Natural killer cell (primary cell): Measurements from ENCODE around the gene DAB2IP. TPM values are rescaled to one million over a fixed set of nuclear protein-coding genes. Genes with fewer than 3 reads are reported as not detected.

Experiments used
- ATAC-seq, 3 donors: fragments of 150-1000 bp in 2 of 3; fragments of 200-7000 bp in 1 of 3; cut with Tn5 transposase; 1 replicate in 1 of 3; 2 replicates in 2 of 3; pipeline ENCODE4 v1.10.0; 2021; ENCODE audit warnings: mild to moderate bottlenecking in 2 of 3, moderate library complexity in 2 of 3
- DNase-seq, 2 donors: peaks; one replicate each; pipeline versions ENCODE4 v3.0.0 to v3.0.0-alpha.2; 2013 to 2021; ENCODE audit warnings: mixed read lengths in 1 of 2
- H3K27ac ChIP-seq: one replicate; pipeline ENCODE4 v1.5.1; 2013; ENCODE audit warnings: mild to moderate bottlenecking, low read length
- H3K27me3 ChIP-seq: one replicate; pipeline ENCODE4 v1.6.1; 2013; ENCODE audit warnings: low read length; ENCODE audit not compliant: control insufficient read depth, insufficient read depth
- H3K36me3 ChIP-seq: one replicate; pipeline ENCODE4 v1.6.1; 2013; ENCODE audit warnings: low read length; ENCODE audit not compliant: control insufficient read depth, insufficient read depth
- H3K4me1 ChIP-seq: one replicate; pipeline ENCODE4 v1.6.1; 2013; ENCODE audit warnings: low read length; ENCODE audit not compliant: control insufficient read depth, insufficient read depth
- H3K4me3 ChIP-seq: one replicate; pipeline ENCODE4 v1.5.1; 2013; ENCODE audit warnings: low read length
- H3K9me3 ChIP-seq: one replicate; pipeline ENCODE4 v1.6.1; 2013; ENCODE audit warnings: low read length; ENCODE audit not compliant: control insufficient read depth, insufficient read depth
- H3K27ac Mint-ChIP-seq, 2 donors: one replicate each; pipeline ENCODE4 v1.8.0; 2022; ENCODE audit warnings: mild to moderate bottlenecking in 2 of 2, mixed read lengths in 2 of 2, moderate library complexity in 1 of 2
- H3K27me3 Mint-ChIP-seq, 2 donors: one replicate each; pipeline ENCODE4 v1.8.0; 2022; ENCODE audit warnings: low read depth in 2 of 2, mixed read lengths in 2 of 2
- H3K36me3 Mint-ChIP-seq: one replicate; pipeline ENCODE4 v1.8.0; 2022; ENCODE audit warnings: mixed read lengths
- H3K4me1 Mint-ChIP-seq, 2 donors: one replicate each; pipeline ENCODE4 v1.8.0; 2022; ENCODE audit warnings: mixed read lengths in 2 of 2
- H3K4me3 Mint-ChIP-seq: one replicate; pipeline ENCODE4 v1.8.0; 2022; ENCODE audit warnings: mild to moderate bottlenecking, moderate library complexity, mixed read lengths
- H3K9me3 Mint-ChIP-seq, 2 donors: one replicate each; pipeline ENCODE4 v1.8.0; 2022; ENCODE audit warnings: mixed read lengths in 2 of 2
- WGBS: methylation state at CpG from one replicate; pipeline ENCODE4 v1.1.7; 2013; ENCODE audit warnings: missing lambda C conversion rate; ENCODE audit not compliant: insufficient coverage; 5-methylcytosine and 5-hydroxymethylcytosine counted together
- intact Hi-C: fragments of 100-400 bp; cut with micrococcal nuclease; formaldehyde crosslinking; loops from one replicate; pipeline ENCODE4 v1.14.2; 2022
- total RNA-seq, 4 donors: library from RNA; stranded (reverse); fragments of 120-200 nt in 1 of 4; gene quantifications; one replicate each; pipeline versions ENCODE4 v1.2.3 to v1.2.4, GENCODE V29; 2013 to 2022
- TF ChIP-seq, protein P1 (sequence below): fragments of 200-600 bp; IDR thresholded peaks from one replicate; pipeline ENCODE4 v1.8.0; 2022; ENCODE audit warnings: antibody characterized with exemption

DAB2IP gene
- total RNA-seq, 3 donors from 2014 or later (not counting 1 experiment from before 2014, with no cell fraction given): 0.19 to 2.5 TPM; not detected in 1

DNA sequence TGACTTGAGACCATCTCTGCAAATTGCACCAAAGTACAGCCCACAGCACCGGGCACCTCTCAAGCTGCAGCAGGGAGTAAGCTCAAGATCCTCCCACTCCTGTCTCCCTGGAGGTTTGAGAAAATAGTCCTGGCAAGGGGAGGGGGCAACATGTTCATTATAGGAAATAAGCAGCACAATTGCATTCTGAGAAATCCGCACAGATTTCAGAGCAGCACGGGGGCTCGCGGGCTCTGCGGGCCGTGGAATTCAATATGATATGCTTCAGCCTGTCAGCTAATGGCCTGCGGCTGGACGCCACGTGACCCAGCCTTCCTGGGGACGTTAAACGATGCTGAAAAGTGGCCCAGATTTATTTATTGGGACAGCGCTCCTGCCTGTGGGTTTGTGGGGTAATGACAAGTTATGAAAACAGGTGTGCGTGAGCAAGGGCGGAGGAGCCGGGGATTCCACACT, 156.4 kb downstream of the DAB2IP start:
- Mint-ChIP-seq H3K27ac (no peak overlapping the region), H3K4me3 (no peak overlapping the region), H3K9me3 (peaks cover 2 to 3% of the 10 kb centered on the region in 2 donors), H3K4me1 (no peaks in the 10 kb centered on the region), H3K36me3 (no peaks in the 10 kb centered on the region), H3K27me3 (peaks cover 1 to 8% of the 10 kb centered on the region in 2 donors)
- no peaks in the 10 kb centered on the region for H3K27me3 ChIP-seq
- TF ChIP-seq, protein P1, sequence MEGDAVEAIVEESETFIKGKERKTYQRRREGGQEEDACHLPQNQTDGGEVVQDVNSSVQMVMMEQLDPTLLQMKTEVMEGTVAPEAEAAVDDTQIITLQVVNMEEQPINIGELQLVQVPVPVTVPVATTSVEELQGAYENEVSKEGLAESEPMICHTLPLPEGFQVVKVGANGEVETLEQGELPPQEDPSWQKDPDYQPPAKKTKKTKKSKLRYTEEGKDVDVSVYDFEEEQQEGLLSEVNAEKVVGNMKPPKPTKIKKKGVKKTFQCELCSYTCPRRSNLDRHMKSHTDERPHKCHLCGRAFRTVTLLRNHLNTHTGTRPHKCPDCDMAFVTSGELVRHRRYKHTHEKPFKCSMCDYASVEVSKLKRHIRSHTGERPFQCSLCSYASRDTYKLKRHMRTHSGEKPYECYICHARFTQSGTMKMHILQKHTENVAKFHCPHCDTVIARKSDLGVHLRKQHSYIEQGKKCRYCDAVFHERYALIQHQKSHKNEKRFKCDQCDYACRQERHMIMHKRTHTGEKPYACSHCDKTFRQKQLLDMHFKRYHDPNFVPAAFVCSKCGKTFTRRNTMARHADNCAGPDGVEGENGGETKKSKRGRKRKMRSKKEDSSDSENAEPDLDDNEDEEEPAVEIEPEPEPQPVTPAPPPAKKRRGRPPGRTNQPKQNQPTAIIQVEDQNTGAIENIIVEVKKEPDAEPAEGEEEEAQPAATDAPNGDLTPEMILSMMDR: no peak
- no peak overlapping the region for H3K4me3 ChIP-seq
- DNase-seq (no peak), ATAC-seq (no peak)
- WGBS: 90% methylated on average over 16 of the region's 16 CpGs
- H3K27ac ChIP-seq: no peak overlapping the region
- intact Hi-C loops: no loop called here
- H3K9me3 ChIP-seq: no peaks in the 10 kb centered on the region
- H3K36me3 ChIP-seq: no peaks in the 10 kb centered on the region
- peaks cover 4% of the 10 kb centered on the region for H3K4me1 ChIP-seq

DNA sequence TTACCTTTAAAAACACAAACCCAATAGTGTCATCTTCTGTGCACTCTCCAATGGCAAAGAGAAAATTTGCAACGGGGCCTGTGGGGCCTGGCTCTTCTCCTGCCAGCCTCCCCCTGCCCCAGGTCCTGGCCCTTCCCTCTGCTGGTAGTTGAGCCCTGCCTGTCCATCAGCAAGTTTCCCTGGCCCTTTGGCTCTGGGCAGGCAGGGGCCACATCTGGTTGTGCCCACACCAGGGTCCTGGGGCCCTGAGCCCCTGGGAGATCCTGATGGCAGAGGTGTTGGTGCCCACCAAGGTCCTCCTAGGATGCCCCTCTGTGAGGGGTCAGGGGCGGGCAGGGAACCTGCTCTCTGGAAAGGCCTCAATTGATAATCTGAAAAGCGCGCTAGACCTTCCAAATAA, 157.3 kb downstream of the DAB2IP start:
- no peak overlapping the region for H3K27ac ChIP-seq

GRCh38 chr9:121809356-121810050, 158.1 kb downstream of the DAB2IP start:
- DNase-seq (no peak), ATAC-seq (no peak)
- Mint-ChIP-seq H3K4me1 (no peaks in the 10 kb centered on the region), H3K27me3 (peaks cover 0 to 5% of the 10 kb centered on the region in 2 donors), H3K36me3 (no peaks in the 10 kb centered on the region), H3K27ac (no peak overlapping the region), H3K4me3 (no peak overlapping the region), H3K9me3 (peaks cover 2 to 3% of the 10 kb centered on the region in 2 donors)
- TF ChIP-seq, protein P1: no peak
- H3K27me3 ChIP-seq: no peaks in the 10 kb centered on the region
- 92% methylated on average over 14 of the region's 15 CpGs for WGBS
- H3K36me3 ChIP-seq: no peaks in the 10 kb centered on the region
- H3K4me1 ChIP-seq: peaks cover 4% of the 10 kb centered on the region
- H3K9me3 ChIP-seq: no peaks in the 10 kb centered on the region
- H3K27ac ChIP-seq: no peak overlapping the region
- H3K4me3 ChIP-seq: no peak overlapping the region
- intact Hi-C loops: no loop called here

More for the DNA sequence above, 157.3 kb downstream of the DAB2IP start:
- peaks cover 4% of the 10 kb centered on the region for H3K4me1 ChIP-seq
- no peaks in the 10 kb centered on the region for H3K27me3 ChIP-seq
- H3K36me3 ChIP-seq: no peaks in the 10 kb centered on the region
- Mint-ChIP-seq H3K9me3 (peaks cover 2 to 3% of the 10 kb centered on the region in 2 donors), H3K4me1 (no peaks in the 10 kb centered on the region), H3K36me3 (no peaks in the 10 kb centered on the region), H3K27ac (no peak overlapping the region), H3K4me3 (no peak overlapping the region), H3K27me3 (peaks cover 0 to 5% of the 10 kb centered on the region in 2 donors)
- DNase-seq (no peak), ATAC-seq (no peak)
- no peaks in the 10 kb centered on the region for H3K9me3 ChIP-seq
- no peak overlapping the region for H3K4me3 ChIP-seq
- 67% methylated on average over 4 of the region's 4 CpGs for WGBS
- intact Hi-C loops: no loop called here
- TF ChIP-seq, protein P1: no peak

DNA sequence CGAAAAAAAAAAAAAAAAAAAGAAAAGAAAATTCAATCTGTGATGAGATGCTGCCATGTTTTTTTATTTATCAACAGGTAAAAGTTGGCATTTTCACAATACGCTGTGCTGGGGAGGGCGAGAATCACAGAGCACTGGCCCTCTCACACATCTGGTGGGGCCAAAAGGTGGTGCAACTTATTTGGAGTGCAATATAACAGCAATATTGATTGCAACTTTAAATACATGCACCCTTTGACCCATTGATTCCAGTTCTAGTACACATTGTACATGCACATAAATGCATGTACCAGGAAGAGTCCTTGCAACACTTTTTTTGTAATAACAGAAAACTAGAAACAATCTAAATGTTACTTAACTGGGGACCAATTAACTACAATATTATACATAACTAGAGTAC, 159.1 kb downstream of the DAB2IP start:
- no peak for DNase-seq
- no peaks in the 10 kb centered on the region for H3K27me3 ChIP-seq
- H3K9me3 ChIP-seq: no peaks in the 10 kb centered on the region
- H3K36me3 ChIP-seq: no peaks in the 10 kb centered on the region
- TF ChIP-seq, protein P1: no peak
- intact Hi-C loops: no loop called here
- H3K4me1 ChIP-seq: peaks cover 4% of the 10 kb centered on the region
- H3K9me3 Mint-ChIP-seq: no peaks in the 10 kb centered on the region
- no peaks in the 10 kb centered on the region for H3K27me3 Mint-ChIP-seq
- ATAC-seq: no peak
- H3K27ac Mint-ChIP-seq: no peak overlapping the region
- H3K36me3 Mint-ChIP-seq: no peaks in the 10 kb centered on the region
- 78% methylated on average over 3 of the region's 3 CpGs for WGBS
- no peak overlapping the region for H3K27ac ChIP-seq
- H3K4me3 ChIP-seq: no peak overlapping the region
- H3K4me1 Mint-ChIP-seq: no peaks in the 10 kb centered on the region
- H3K4me3 Mint-ChIP-seq: no peak overlapping the region
